ENCODE data around the gene ENDOD1.

GRCh38 chr11:95057959-95058358, 31.7 kb upstream of the ENDOD1 start:
- no peak for TF ChIP-seq CTCF (IDR thresholded peaks at IDR 0.05; ENCODE audit: insufficient read depth, low read depth, low read length)
- no peak for TF ChIP-seq EZH2 (IDR thresholded peaks at IDR 0.05; ENCODE audit: insufficient read depth, low read length)

All from astrocyte (in vitro differentiated cells and primary cell).